ENCODE measurements around the gene ERBB4.
"Not testable (repeated sequence)": the region's sequence is repeated elsewhere in the genome, so short reads cannot be mapped to it uniquely, and the experiment has no call there.

Gene ERBB4

GRCh38 chr2:212076456-212076855 lies 462.1 kb downstream of the ERBB4 start:
- no peak for DNase-seq (ENCODE audit: low spot score)

DNA sequence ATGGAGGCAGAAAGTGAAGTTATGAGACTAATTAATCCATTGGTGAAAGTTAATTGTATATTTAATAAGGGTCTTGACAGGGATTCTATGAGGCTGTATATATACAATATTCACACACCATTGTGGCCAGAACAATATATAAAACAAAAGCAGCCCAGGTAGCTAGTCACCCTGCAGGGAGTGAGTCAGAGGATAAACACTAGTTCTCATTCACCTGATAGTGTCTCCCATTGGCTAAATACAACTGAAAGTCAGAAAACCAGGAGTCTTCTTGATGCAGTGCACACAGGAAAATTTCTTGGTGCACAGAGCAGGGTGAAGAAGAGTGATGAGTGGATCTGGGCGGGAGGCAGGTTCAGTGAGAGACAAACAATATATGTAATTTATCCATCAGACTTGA lies 465.2 kb downstream of the ERBB4 start:
- DNase-seq (ENCODE audit: low spot score) = no peak

DNA sequence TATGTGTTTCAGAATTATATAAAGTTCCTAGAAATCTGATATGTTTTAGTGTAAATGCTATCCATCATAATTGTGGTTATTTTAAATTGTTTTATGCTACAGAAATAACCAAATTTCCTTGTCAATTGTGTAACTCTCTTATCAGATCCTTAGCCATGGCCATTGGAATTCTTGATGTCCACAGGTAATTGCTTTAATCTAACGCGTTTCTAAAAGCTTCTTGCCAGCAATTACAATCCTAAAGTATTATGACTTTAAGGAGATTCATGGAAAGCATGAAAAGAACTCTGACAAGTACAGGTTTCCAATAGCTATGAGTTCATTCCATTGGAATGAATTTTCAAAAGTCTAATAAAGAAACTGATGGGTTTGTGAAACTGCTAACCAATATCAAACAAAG lies 472.1 kb downstream of the ERBB4 start:
- no peak for DNase-seq (ENCODE audit: low spot score)

DNA sequence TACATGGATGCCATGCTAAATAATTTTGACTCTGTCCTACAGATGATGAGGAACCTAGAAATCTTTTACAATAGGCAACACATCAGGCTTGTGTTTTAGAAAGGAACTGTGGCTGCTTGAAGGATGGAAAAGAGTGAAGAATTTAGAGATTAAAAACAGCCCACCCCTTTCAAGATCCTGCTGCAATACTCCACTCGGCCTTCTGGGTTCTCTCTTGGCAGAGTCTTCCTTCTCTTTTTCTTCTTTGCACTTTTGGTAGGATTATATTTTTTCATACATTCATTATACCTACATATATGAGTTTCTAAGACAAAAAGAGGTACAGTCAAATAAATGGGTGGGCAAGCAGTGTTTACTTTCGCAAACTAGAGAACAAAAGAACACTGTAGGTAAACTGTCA lies 474.3 kb downstream of the ERBB4 start:
- DNase-seq (ENCODE audit: low spot score) = no peak

DNA sequence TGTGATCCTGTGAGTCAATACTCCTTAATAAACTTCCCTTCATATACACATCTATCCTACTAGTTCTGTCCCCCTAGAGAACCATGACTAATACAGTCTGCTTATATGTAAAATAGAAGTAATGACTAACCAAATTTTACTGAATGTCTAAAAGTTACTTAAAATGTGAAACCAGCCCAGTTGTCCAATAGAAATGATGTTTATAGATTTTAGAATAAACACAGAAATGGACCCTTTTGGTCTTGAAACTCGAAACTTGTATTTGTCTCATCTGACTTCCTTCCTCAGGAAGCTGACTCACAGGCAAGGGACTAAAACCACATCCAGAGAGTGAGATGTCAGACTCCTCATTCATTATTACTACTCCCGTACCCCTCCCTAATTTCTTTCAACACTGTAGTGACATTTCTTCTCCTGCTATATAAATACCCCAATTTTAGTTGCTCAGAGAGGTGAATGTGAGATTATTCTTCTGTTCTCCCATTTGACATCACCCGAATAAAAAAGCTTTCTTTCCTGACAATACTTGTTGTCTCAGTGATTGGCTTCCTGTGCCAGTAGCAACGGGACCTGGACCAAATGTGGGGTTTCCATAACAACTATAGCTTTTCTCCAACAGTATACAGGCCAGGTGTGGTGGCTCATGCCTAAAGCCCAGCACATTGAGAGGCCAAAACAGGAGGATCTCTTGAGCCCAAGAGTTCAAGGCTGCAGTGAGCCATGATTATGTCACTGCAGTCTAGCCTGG lies 486.0 kb downstream of the ERBB4 start:
- no peak for DNase-seq (ENCODE audit: low spot score)

- no peak for DNase-seq (ENCODE audit: low spot score)
Measured at GRCh38 chr2:212050871-212051270, 487.7 kb downstream of the ERBB4 start.

- no peak for DNase-seq (ENCODE audit: low spot score)
Measured at GRCh38 chr2:212042562-212042961, 496.0 kb downstream of the ERBB4 start.

GRCh38 chr2:212037062-212037461 lies 501.5 kb downstream of the ERBB4 start:
- no peak for DNase-seq (ENCODE audit: low spot score)

DNA sequence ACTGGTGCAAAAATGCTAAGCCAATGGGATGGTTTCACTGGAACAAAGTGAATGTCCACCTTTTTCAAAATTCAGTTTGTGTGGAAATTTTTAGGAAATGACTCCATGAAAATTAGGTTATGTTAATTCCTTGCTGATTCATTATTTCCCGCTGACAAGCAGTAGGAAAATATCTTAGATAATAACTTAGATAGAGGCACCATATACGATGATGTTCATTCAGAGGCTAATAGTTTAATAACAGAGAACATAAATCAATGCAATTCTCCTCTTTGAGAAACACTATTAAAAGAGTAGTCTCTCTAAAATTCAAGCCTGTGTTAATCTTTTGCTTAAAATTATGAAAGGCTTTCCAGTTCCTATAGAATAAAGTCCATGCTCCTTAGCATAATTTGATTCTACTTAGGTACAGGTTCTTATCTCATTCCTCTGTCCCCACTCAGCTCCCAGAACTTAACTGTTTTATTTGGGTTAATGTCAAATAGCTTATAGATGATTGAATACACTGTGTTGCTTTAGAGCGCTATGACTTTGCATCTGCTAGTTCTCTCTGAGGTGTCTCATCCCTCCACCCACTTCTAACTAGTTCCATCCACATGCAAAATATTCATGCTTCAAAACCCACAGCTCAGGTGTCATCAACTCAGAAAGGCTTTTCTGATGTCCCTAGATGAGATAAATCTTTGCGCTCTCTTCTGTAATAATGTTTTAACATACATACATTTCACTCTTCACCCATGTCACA lies 503.6 kb downstream of the ERBB4 start:
- no peak for DNase-seq (ENCODE audit: low spot score)

- no peak for DNase-seq (ENCODE audit: low spot score)
Measured at GRCh38 chr2:212033888-212034287, 504.7 kb downstream of the ERBB4 start.

- DNase-seq (ENCODE audit: low spot score) = no peak
Measured at GRCh38 chr2:212032536-212033219, 505.9 kb downstream of the ERBB4 start.

DNA sequence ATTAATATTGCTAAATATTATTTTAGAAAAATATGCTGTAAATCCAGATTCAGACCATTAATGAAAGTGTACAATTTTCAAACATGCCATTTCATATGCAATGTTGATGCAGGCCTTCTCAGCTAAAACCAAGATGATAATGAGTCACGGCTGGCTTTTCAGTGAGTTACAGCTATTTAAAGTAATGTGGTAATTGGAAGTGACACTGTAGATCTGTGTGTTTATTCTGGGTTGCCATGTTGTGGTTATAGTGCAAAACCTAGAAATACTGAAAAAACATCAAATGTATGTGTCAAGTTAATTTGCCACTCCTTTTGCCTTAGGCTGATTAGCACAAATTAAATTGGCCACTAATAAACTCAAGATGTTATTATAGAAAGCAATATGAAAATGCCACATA lies 506.6 kb downstream of the ERBB4 start:
- no peak for DNase-seq (ENCODE audit: low spot score)

DNA sequence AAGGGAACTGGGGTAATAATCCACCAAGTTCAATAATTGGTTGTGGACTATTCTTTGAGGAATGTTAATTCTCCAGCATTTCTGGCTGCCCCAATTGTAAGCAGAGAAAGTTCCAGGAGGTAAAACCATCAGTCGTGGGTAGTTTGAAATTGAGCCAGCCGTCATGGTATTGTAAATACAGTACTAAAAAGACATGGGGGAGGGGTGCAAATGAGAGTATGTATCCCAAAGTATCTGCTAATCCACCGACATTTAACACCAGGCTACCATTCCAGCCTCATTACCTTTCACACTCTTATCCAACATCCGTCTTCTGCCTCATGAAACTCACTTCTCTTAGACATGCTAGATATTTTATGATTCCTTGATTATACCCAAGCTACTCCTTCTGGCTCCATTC lies 507.9 kb downstream of the ERBB4 start:
- DNase-seq (ENCODE audit: low spot score) = no peak

- no peak for DNase-seq (ENCODE audit: low spot score)
Measured at GRCh38 chr2:212028798-212029394, 509.7 kb downstream of the ERBB4 start.

- no peak for DNase-seq (ENCODE audit: low spot score)
Measured at GRCh38 chr2:212027681-212028628, 510.6 kb downstream of the ERBB4 start.

DNA sequence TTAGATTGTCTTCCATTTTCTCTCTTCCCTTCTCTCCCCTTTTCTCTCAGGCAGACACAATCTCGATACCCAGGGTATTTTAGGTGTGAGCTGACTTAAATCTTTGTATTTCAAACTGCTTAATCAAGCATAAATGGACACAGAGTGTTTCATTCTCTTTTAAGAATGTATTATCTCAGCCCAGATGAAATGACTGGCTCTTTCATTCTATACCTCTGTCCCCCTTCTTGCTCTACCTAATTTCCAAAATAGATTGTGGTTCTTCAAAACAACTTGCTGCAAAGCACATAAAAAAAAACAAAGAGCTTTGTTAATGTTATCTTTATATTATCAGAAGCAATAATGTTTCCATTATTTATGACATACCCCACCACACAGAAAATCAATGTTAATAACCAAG lies 514.6 kb downstream of the ERBB4 start:
- DNase-seq (ENCODE audit: low spot score) = no peak

DNA sequence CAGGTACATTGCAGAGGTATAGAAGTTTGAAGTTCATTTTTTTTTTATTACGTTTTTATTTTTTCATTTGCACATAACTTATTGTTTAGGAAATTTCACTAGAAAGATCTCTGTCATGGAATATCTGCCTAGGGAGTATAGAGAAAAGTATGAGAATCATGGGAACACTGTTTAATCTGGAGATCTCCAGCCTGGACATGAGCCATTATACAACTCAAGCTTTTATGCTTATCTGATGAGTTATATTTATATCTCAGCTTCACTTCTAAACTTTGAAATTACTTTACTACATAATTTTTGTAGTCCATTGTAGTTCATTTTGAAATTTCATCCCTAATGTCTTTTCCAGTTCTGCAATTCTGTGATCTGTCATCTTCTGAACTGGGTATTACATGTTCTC lies 515.6 kb downstream of the ERBB4 start:
- no peak for DNase-seq (ENCODE audit: low spot score)

DNA sequence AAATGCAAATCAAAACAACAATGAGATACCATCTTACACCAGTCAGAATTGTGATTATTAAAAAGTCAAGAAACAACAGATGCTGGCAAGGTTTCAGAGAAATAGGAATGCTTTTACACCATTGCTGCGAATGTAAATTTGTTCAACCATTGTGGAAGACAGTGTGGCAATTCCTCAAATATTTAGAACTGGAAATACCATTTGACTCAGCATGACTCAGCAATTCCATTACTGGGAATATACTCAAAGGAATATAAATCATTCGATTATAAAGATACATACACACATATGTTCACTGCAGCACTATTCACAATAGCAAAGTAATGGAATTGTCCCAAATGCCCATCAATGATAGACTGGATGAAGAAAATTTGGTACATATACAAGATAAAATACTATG lies 516.7 kb downstream of the ERBB4 start:
- DNase-seq (ENCODE audit: low spot score) = no peak

GRCh38 chr2:212015588-212015987 lies 523.0 kb downstream of the ERBB4 start:
- no peak for DNase-seq (ENCODE audit: low spot score)

DNA sequence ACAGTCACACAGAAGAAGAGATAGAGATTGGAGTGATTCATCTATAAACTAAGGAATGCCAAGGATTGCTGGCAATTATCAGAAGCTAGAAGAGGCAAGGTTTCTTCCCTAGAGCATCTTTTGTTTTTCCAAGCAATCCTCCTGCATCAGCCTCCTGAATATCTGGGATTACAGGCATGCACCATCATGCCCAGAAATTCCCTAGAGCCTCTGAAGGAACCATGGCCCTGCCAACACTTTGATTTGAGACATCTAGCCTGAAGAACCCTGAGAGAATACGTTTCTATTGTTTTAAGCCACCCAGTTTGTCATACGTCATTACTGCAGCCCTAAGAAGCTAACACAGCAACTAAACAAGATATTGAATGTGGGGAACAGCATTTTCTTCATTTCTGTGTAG lies 525.0 kb downstream of the ERBB4 start:
- no peak for DNase-seq (ENCODE audit: low spot score)

- DNase-seq (ENCODE audit: low spot score) = not testable (repeated sequence)
Measured at GRCh38 chr2:212010305-212010704, 528.3 kb downstream of the ERBB4 start.

- DNase-seq (ENCODE audit: low spot score) = no peak
Measured at GRCh38 chr2:212007972-212008371, 530.6 kb downstream of the ERBB4 start.
